Ascending aorta (tissue), 2 donors: ENCODE results near the gene STAT4. TPM values are rescaled to one million over a fixed set of nuclear protein-coding genes. Genes with fewer than 3 reads are reported as not detected.

Source experiments
- DNase-seq, 2 donors: peaks; one replicate each; pipeline ENCODE4 v3.0.0-alpha.2; 2019; ENCODE audit warnings: low spot score in 2 of 2
- H3K27ac ChIP-seq, 2 donors: fragments of 200-600 bp; sonication (generic); one replicate each; pipeline ENCODE4 v1.5.1; 2016 to 2017; ENCODE audit warnings: mild to moderate bottlenecking in 1 of 2
- H3K27me3 ChIP-seq: fragments of 200-600 bp; sonication (generic); one replicate; pipeline ENCODE4 v1.5.1; 2017
- H3K36me3 ChIP-seq, 2 donors: fragments of 200-600 bp; sonication (generic); one replicate each; pipeline ENCODE4 v1.5.1; 2016
- H3K4me1 ChIP-seq, 2 donors: fragments of 200-600 bp; sonication (generic); one replicate each; pipeline ENCODE4 v1.5.1; 2016 to 2017; ENCODE audit warnings: mild to moderate bottlenecking in 1 of 2
- H3K4me3 ChIP-seq, 2 donors: fragments of 200-600 bp; sonication (generic); one replicate each; pipeline ENCODE4 v1.5.1; 2016 to 2017; ENCODE audit warnings: mild to moderate bottlenecking in 1 of 2
- H3K9me3 ChIP-seq, 2 donors: fragments of 200-600 bp; sonication (generic); one replicate each; pipeline ENCODE4 v1.5.1; 2016
- intact Hi-C: fragments of 100-400 bp; cut with DNase I; formaldehyde crosslinking; loops from one replicate; pipeline ENCODE4 v1.15.1; 2023
- total RNA-seq: library from RNA; depleted of rRNA; stranded (reverse); fragments of >200 nt; gene quantifications from one replicate; pipeline ENCODE4 v1.1.0, GENCODE V29; 2016
- TF ChIP-seq, protein P1 (sequence below), 3 experiments: fragments of 200-600 bp in 2 of 3; fragments of 450-650 bp in 1 of 3; sonication (generic) in 2 of 3; IDR thresholded peaks; one replicate each; pipeline ENCODE4 v1.5.1; 2016 to 2019; ENCODE audit warnings: antibody characterized with exemption in 3 of 3, mild to moderate bottlenecking in 1 of 3, moderate library complexity in 1 of 3

The STAT4 gene
- total RNA-seq, 1 donor from 2014 or later: 0.85 TPM

DNA sequence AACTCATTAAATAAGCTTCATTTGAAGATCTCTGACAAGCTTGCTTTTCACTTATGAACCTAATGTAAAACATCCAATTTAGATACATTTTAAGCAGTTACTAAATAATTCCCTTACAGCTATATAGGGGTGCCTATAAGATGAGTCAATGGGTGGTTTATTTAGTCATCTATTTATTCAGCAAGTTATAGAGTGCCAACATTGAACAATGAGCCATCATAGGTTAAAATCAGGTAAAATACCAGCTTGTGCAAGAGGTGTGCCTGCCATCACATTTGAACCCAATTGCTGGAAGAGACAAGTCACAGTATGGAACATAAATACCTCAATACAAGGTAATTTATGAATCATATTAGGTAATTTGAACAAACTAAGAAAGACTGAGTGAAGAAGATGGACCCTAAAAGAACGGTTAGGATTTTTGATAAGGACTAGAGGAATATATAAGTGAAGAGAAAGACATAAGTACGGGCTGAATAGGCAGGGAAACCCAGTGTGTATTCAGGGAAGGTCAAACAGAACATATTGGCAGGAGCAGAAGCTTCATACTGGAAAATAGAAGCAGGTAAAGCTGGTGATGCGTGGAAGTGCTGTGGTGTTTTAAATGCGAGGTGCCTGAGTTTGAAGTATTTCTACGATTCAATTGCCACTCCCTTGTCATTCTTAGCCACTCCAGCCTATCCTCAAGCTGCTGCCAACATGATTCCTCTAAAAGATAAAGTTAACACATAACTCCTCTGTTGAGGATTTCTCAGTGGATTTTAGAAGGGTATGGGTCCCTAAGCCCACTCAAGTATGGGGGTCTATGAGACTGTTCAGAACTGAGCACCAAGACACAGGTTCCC lies 18.9 kb upstream of the STAT4 start:
- Histone ChIP-seq H3K27ac (no peak overlapping the region), H3K4me1 (peaks cover 7 to 30% of the 10 kb centered on the region in 2 donors), H3K27me3 (no peaks in the 10 kb centered on the region), H3K36me3 (no peaks in the 10 kb centered on the region), H3K4me3 (no peak overlapping the region), H3K9me3 (no peaks in the 10 kb centered on the region)
- TF ChIP-seq, protein P1, sequence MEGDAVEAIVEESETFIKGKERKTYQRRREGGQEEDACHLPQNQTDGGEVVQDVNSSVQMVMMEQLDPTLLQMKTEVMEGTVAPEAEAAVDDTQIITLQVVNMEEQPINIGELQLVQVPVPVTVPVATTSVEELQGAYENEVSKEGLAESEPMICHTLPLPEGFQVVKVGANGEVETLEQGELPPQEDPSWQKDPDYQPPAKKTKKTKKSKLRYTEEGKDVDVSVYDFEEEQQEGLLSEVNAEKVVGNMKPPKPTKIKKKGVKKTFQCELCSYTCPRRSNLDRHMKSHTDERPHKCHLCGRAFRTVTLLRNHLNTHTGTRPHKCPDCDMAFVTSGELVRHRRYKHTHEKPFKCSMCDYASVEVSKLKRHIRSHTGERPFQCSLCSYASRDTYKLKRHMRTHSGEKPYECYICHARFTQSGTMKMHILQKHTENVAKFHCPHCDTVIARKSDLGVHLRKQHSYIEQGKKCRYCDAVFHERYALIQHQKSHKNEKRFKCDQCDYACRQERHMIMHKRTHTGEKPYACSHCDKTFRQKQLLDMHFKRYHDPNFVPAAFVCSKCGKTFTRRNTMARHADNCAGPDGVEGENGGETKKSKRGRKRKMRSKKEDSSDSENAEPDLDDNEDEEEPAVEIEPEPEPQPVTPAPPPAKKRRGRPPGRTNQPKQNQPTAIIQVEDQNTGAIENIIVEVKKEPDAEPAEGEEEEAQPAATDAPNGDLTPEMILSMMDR (IDR thresholded peaks at IDR 0.05): no peak
- DNase-seq: no peak
- intact Hi-C loops: loop anchor here (5.0 kb wide), 3 partner anchors 48 to 243 kb away; no protein-coding TSS in a partner anchor

DNA sequence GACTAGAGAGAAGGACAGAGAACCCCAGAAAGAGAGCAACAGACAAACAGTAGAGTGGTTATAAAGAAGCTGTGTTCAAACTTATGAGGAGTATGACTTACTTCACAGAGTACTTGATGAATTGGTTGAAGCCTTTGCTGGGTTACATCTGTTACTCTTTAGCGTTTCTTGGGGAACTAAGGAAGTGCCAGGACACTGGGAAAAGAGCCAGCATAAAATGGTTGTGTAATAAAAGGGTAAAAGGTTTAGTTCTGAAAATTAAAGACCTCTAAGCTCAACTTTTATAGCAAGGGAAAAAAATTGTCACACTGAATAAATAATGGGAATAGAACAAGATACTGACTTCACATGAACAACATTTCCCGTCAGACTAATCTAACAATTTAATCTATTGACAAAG lies 17.0 kb upstream of the STAT4 start:
- no peaks in the 10 kb centered on the region for H3K36me3 ChIP-seq
- TF ChIP-seq, protein P1 (IDR thresholded peaks at IDR 0.05): no peak
- intact Hi-C loops: loop anchor here (5.0 kb wide), 3 partner anchors 50 to 245 kb away; no protein-coding TSS in a partner anchor
- no peaks in the 10 kb centered on the region for H3K9me3 ChIP-seq
- H3K27ac ChIP-seq: peak overlapping the region in 1 of 2 donors; percentile 9
- no peaks in the 10 kb centered on the region for H3K27me3 ChIP-seq
- H3K4me1 ChIP-seq: peaks cover 7 to 28% of the 10 kb centered on the region in 2 donors
- H3K4me3 ChIP-seq: no peak overlapping the region
- DNase-seq: no peak

DNA sequence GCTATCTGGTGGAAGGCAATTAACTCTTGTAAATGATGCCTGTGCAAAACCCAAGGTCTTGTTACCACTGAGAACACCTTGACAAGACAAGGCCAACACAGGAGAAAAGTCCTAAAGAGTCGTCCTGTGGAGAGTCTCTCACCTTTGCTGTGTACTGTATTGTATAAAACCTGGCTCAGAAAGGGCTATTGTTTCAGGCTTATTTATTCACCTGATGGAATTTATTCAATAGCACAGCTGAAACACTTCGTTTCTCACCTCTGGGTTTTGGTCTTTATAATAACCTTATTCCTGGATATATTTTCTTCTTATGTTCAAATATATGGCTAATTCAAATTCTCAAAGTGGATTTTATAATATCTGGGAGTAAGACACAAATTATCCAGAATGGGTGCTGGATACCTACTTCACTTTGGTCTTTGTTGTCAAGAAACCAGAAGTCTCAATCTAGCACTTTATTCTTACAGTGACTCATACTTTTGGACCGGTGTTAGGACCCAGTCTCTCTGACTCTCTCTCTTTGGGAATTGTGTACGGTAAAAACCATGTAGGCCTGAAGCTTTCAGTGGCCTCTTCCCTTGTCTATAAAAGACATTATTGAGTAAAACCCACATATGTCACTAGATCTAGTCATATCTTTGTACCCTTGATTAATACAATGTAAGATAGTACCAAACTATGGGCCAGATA lies 16.1 kb upstream of the STAT4 start:
- Histone ChIP-seq H3K9me3 (no peaks in the 10 kb centered on the region), H3K36me3 (no peaks in the 10 kb centered on the region), H3K27me3 (no peaks in the 10 kb centered on the region), H3K4me3 (no peak overlapping the region), H3K4me1 (peaks cover 7 to 21% of the 10 kb centered on the region in 2 donors), H3K27ac (peak overlapping the region in 1 of 2 donors; percentile 37)
- intact Hi-C loops: loop anchor here (5.0 kb wide), 3 partner anchors 50 to 245 kb away; no protein-coding TSS in a partner anchor
- TF ChIP-seq, protein P1 (IDR thresholded peaks at IDR 0.05): no peak
- no peak for DNase-seq

DNA sequence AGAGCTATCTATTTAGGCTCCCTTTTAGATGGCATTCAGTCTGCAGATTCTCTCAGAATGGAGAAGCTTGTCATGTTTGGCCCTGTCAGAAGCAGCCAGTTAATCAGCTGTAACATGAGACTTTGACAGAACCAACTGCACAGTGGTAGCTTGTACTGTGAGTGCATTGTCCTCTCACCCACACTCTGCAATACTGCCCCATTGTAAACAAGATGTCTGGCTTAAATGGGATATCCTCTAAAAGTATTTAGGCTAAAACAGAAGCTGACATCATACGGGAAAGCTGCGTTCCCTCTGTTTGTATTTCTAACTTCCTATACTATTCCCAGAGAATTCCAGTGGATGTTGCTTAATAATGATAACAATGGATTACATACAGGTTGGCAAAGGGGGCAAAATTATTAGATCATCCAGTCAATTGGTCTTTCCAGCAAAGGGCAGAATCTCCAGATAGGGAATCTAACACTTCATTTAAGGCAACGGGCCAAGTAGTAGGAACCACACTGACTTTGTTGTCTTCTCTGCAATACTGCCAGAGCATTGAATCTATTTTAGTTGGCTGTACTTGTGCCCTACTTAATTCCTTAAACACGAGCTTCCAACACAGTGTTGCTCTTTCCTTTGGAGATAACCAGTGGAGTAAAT lies 15.4 kb upstream of the STAT4 start:
- intact Hi-C loops: loop anchor here (5.0 kb wide), 3 partner anchors 51 to 246 kb away; no protein-coding TSS in a partner anchor
- no peak for DNase-seq
- TF ChIP-seq, protein P1 (IDR thresholded peaks at IDR 0.05): no peak
- Histone ChIP-seq H3K4me1 (peaks cover 7 to 21% of the 10 kb centered on the region in 2 donors), H3K4me3 (no peak overlapping the region), H3K27me3 (no peaks in the 10 kb centered on the region), H3K27ac (no peak overlapping the region), H3K36me3 (no peaks in the 10 kb centered on the region), H3K9me3 (no peaks in the 10 kb centered on the region)

DNA sequence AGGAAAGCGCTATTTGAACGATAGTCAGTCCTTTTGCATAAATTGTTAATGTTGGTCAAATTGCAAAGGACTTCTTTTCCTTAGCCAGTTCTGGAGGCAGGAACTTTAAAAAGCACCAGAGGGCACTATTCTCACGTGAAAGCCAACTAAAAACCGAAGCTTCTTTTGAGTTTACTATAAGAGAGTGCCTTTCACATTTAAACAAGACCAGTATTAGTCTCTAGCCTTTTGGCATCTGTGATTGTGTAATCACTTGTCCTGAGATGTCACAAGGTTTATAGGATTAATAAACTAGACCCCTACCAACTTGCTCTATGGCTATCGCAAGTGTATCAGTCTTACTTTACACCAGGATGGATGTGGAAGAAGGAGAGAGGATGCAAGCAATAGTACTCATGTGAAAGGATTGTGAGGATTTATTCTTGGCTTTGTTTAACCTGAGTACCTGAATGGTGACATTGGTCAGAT lies 14.4 kb upstream of the STAT4 start:
- intact Hi-C loops: loop anchor here (1.0 to 5.0 kb wide), 5 partner anchors 52 to 356 kb away; no protein-coding TSS in a partner anchor
- TF ChIP-seq, protein P1 (IDR thresholded peaks at IDR 0.05): peak; percentile 39 to 79 (median 73)
- H3K4me3 ChIP-seq: no peak overlapping the region
- H3K27me3 ChIP-seq: no peaks in the 10 kb centered on the region
- no peaks in the 10 kb centered on the region for H3K9me3 ChIP-seq
- H3K27ac ChIP-seq: no peak overlapping the region
- H3K4me1 ChIP-seq: peaks cover 7 to 21% of the 10 kb centered on the region in 2 donors
- H3K36me3 ChIP-seq: no peaks in the 10 kb centered on the region
- DNase-seq: no peak
